K562 (cell line): ENCODE measurements around the gene UNC80.

Source experiments
- ATF3 ChIP-seq, 2 experiments: fragments of 450-650 bp in 1 of 2; sonication (generic) in 1 of 2; formaldehyde crosslinking in 1 of 2; IDR thresholded peaks in 1 of 2; conservative IDR thresholded peaks in 1 of 2; 2 replicates each; pipeline versions ENCODE4 v1.6.1 to v1.8.1; 2016 to 2023; ENCODE audit warnings: mild to moderate bottlenecking in 2 of 2, moderate library complexity in 2 of 2, inconsistent platforms in 1 of 2, missing genetic modification reagents in 1 of 2
- CTCF ChIP-seq, 3 experiments: IDR thresholded peaks in 2 of 3; conservative IDR thresholded peaks in 1 of 3; 2 replicates each; pipeline ENCODE4 v1.5.1; 2011 to 2012; ENCODE audit warnings: low read length in 3 of 3, mild to moderate bottlenecking in 3 of 3, control low read depth in 2 of 3, improper control_type of control experiment in 1 of 3, inconsistent platforms in 1 of 3, low read depth in 1 of 3, mixed read lengths in 1 of 3, moderate library complexity in 1 of 3; ENCODE audit not compliant: insufficient read depth in 2 of 3
- ESRRB ChIP-seq: fragments of 250-450 bp; sonication (Bioruptor Pico); IDR thresholded peaks from 2 replicates; pipeline ENCODE4 v1.5.0; 2020; ENCODE audit warnings: mild to moderate bottlenecking, moderate library complexity, borderline replicate concordance
- FOXM1 ChIP-seq, 2 experiments: fragments of 450-650 bp in 1 of 2; sonication (generic) in 1 of 2; formaldehyde crosslinking in 1 of 2; IDR thresholded peaks; 2 replicates each; pipeline versions ENCODE4 v1.6.1 to v1.9.0; 2017 to 2022; ENCODE audit warnings: low read depth in 2 of 2, mild to moderate bottlenecking in 2 of 2, missing genetic modification reagents in 1 of 2, moderate library complexity in 1 of 2
- PHF21A ChIP-seq: fragments of 450-650 bp; IDR thresholded peaks from 2 replicates; pipeline ENCODE4 v1.6.1; 2017; ENCODE audit warnings: low read depth, borderline replicate concordance
- POLR2A ChIP-seq: fragments of 450-650 bp; conservative IDR thresholded peaks from 2 replicates; pipeline ENCODE4 v1.6.1; 2016
- POLR2AphosphoS2 ChIP-seq: IDR thresholded peaks from 2 replicates; pipeline ENCODE4 v1.6.1; 2012; ENCODE audit warnings: low read length, improper control_type of control experiment
- RFX7 ChIP-seq: fragments of 250-450 bp; sonication (Bioruptor Pico); IDR thresholded peaks from 2 replicates; pipeline ENCODE4 v1.5.1; 2021; ENCODE audit warnings: mild to moderate bottlenecking
- TAF15 ChIP-seq: fragments of 200-400 bp; formaldehyde crosslinking; IDR thresholded peaks from 2 replicates; pipeline ENCODE4 v1.6.1; 2017; ENCODE audit warnings: mild to moderate bottlenecking, low read depth, low read length, moderate library complexity
- TCFL5 ChIP-seq: fragments of 250-450 bp; sonication (Bioruptor Pico); conservative IDR thresholded peaks from 2 replicates; pipeline ENCODE4 v1.6.1; 2021; ENCODE audit warnings: mild to moderate bottlenecking, moderate library complexity, matching md5 sums

- TF ChIP-seq RFX7: no peak
- TF ChIP-seq ESRRB: no peak
- TF ChIP-seq TCFL5 (CRISPR knock-in tag): no peak
- TF ChIP-seq POLR2A: no peak
- TF ChIP-seq POLR2AphosphoS2: no peak
- TF ChIP-seq TAF15: no peak
- TF ChIP-seq FOXM1 (IDR thresholded peaks at IDR 0.05; ENCODE audit: low read depth): no peak
- no peak for TF ChIP-seq FOXM1 (CRISPR knock-in tag; IDR thresholded peaks at IDR 0.05; ENCODE audit: low read depth)
- TF ChIP-seq ATF3 (IDR thresholded peaks at IDR 0.05): no peak
- TF ChIP-seq ATF3 (CRISPR knock-in tag; conservative IDR thresholded peaks at IDR 0.05): no peak
- no peak for TF ChIP-seq CTCF (IDR thresholded peaks at IDR 0.05 in 2 of 3, conservative IDR thresholded peaks at IDR 0.05 in 1 of 3; ENCODE audit: insufficient read depth in 2 of 3, low read depth in 1 of 3, low read length in 3 of 3)
- no peak for TF ChIP-seq PHF21A
These were observed 1.7 kb downstream of the UNC80 start for GRCh38 chr2:209773377-209773776.
